Activated CD8-positive, alpha-beta memory T cell treated with anti-CD3 and anti-CD28 coated beads for 36 hours (primary cell): Measurements from ENCODE around the gene VANGL1. TPM values are rescaled to one million over a fixed set of nuclear protein-coding genes. Genes with fewer than 3 reads are reported as not detected.
"Not testable (repeated sequence)": the region's sequence is repeated elsewhere in the genome, so short reads cannot be mapped to it uniquely, and the experiment has no call there.

Experiments used
- CTCF ChIA-PET: fragments of 350-600 bp; sonication (Branson Sonifier 250); formaldehyde crosslinking; loops from one replicate; lab custom pipeline; 2021; ENCODE audit warnings: antibody characterized with exemption; lab: Charles Lee
- POLR2A ChIA-PET: fragments of 350-600 bp; sonication (Branson Sonifier 250); formaldehyde crosslinking; loops from one replicate; lab custom pipeline; 2021; ENCODE audit warnings: antibody characterized with exemption; lab: Charles Lee
- total RNA-seq, 2 experiments: library from RNA; stranded (reverse); gene quantifications; one replicate each; pipeline ENCODE4 v1.2.3, GENCODE V29; 2021

The VANGL1 gene
- 1 to 10 TPM; 2.2 to 2.8 TPM for total RNA-seq

GRCh38 chr1:115641762-115642167 is at the start of gene VANGL1:
Gene VANGL1 (plus strand): TSS chr1:115641970. CDS start chr1:115651414, 9,444 bp downstream.
- POLR2A ChIA-PET = interaction anchor here (0.5 kb wide), 1 partner anchor 465 kb away, joined by 3 read pairs; no protein-coding TSS in a partner anchor
- CTCF ChIA-PET = no interaction called here

GRCh38 chr1:115592264-115592663 is 49.5 kb upstream of the VANGL1 start:
- CTCF ChIA-PET = no interaction called here
- POLR2A ChIA-PET = no interaction called here

- POLR2A ChIA-PET = no interaction called here
- CTCF ChIA-PET = no interaction called here
Observed at GRCh38 chr1:115593365-115594259, 48.2 kb upstream of the VANGL1 start.

GRCh38 chr1:115594600-115594999 is 47.2 kb upstream of the VANGL1 start:
- CTCF ChIA-PET = interaction anchor here (1.6 kb wide), 1 partner anchor 8 kb away, joined by 7 read pairs; no protein-coding TSS in a partner anchor
- POLR2A ChIA-PET = no interaction called here

GRCh38 chr1:115595279-115596079 is 46.3 kb upstream of the VANGL1 start:
- POLR2A ChIA-PET = no interaction called here
- CTCF ChIA-PET = interaction anchor here (0.6 to 2.2 kb wide), 8 partner anchors 9 to 646 kb away, joined by 3 to 13 read pairs (median 4); no protein-coding TSS in a partner anchor

DNA sequence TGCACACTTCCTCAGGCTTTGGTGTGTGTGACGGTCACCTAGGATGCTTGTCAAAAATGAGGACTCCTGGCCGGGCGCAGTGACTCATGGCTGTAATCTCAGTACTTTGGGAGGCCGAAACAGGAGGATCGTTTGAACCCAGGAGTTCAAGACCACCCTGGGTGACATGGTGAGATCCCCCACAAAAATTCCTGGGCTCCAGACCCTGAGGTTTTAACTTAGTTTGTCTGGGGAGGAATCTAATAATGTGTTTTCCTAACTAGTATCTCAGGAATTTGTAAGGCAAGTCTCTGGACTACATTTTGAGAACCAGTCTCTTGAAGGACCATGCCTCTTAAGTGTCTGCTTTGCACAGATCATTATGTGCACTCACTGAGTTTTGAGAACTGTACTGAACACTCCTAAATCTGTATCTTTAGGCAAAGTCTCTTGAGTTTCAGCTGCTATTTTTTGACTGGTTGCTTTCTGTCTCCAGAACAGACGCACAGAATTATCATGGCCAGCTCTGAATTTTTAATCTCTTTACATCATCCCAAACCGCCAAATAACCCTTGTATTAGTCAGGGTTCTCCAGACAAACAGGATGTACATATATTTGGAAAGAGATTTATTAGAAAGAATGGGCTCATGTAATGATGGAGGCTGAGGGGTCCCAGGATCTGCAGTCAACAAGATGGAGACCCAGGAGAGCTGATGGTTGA is 45.5 kb upstream of the VANGL1 start:
- ChIA-PET CTCF (interaction anchor here (0.6 to 2.2 kb wide), 9 partner anchors 10 to 647 kb away, joined by 3 to 13 read pairs (median 4); no protein-coding TSS in a partner anchor), POLR2A (no interaction called here)

DNA sequence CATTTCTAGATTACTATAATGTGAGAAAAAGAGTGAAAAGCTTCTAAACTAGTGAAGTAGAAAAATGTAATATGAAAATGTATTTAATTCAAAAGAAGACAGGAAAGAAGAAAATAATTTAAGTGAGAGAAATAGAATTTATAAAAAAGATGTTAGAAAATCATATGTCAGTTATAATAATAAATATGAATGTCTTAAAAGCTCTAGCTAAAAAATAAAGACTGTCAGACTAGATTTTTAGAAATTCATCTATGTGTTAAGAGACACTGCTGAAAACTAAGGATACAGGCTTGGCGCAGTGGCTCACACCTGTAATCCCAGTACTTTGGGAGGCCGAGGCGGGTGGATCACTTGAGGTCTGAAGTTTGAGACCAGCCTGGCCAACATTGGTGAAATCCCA is 37.3 kb upstream of the VANGL1 start:
- ChIA-PET POLR2A (no interaction called here), CTCF (no interaction called here)

DNA sequence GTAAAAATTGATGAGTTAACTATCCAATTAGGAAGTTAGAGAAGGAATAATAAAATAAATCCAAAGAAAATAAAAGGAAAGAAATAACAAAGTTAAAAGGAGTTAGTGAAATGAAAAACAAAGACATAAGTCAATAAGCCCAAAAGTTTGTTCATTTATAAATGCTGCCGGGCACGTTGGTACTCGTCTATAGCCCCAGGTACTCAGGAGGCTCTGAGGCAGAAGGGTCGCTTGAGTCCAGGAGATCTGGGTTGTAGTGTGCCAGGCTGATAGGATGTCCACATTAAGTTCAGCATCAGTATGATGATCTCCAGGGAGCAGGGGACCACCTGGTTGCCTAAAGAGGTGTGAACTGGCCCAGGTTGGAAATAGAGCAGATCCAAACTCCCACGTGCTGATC is 35.5 kb upstream of the VANGL1 start:
- POLR2A ChIA-PET = no interaction called here
- CTCF ChIA-PET = interaction anchor here (1.2 kb wide), 1 partner anchor 468 kb away, joined by 3 read pairs; no protein-coding TSS in a partner anchor

GRCh38 chr1:115609021-115609420 is 32.7 kb upstream of the VANGL1 start:
- ChIA-PET CTCF (interaction anchor here (1.3 to 1.9 kb wide), 4 partner anchors 13 to 161 kb away, joined by 4 to 11 read pairs (median 5); no protein-coding TSS in a partner anchor), POLR2A (no interaction called here)

- POLR2A ChIA-PET = no interaction called here
Observed at GRCh38 chr1:115613767-115614166, 28.0 kb upstream of the VANGL1 start.

GRCh38 chr1:115620453-115620852 is 21.3 kb upstream of the VANGL1 start:
- ChIA-PET CTCF (no interaction called here), POLR2A (no interaction called here)

More at GRCh38 chr1:115613767-115614166, 28.0 kb upstream of the VANGL1 start:
- CTCF ChIA-PET = no interaction called here

- ChIA-PET CTCF (no interaction called here), POLR2A (no interaction called here)
Observed at GRCh38 chr1:115620950-115621349, 20.8 kb upstream of the VANGL1 start.

GRCh38 chr1:115624859-115625258 is 16.9 kb upstream of the VANGL1 start:
- ChIA-PET CTCF (no interaction called here), POLR2A (no interaction called here)

DNA sequence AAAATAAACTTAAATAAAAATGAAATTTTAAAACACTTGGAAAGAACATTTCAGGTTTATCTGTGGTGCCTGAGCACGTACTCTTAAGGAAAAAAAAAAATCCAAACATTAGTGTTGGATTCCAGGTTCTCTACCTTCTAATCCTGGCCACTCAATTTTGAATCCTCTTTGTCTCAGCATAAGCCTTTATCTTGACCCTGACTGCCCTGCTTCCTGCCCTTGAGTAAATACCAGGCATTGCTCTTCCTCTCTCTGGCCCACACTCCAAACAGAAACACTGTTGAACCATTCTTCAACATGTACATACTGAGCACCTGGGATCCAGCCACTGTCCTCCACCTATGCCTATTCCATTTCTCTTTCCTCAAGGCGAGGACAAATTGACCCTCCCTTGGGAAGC is 11.4 kb upstream of the VANGL1 start:
- POLR2A ChIA-PET = no interaction called here

GRCh38 chr1:115632251-115633026 is 9.3 kb upstream of the VANGL1 start:
- POLR2A ChIA-PET = no interaction called here
- CTCF ChIA-PET = no interaction called here

More for the DNA sequence above, 11.4 kb upstream of the VANGL1 start:
- CTCF ChIA-PET = no interaction called here

DNA sequence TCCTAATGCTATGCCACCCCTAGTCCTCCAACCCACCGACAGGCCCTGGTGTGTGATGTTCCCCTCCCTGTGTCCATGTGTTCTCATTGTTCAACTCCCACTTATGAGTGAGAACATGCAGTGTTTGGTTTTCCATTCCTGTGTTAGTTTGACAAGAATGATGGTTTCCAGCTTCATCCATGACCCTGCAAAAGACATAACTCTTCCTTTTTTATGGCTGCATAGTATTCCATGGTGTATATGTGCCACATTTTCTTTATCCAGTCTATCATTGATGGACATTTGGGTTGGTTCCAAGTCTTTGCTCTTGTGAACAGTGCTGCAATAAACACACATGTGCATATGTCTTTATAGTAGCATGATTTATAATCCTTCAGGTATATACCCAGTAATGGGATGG is 8.2 kb upstream of the VANGL1 start:
- POLR2A ChIA-PET, CTCF ChIA-PET: not testable (repeated sequence)

GRCh38 chr1:115637247-115637646 is 4.5 kb upstream of the VANGL1 start:
- CTCF ChIA-PET, POLR2A ChIA-PET: not testable (repeated sequence)

DNA sequence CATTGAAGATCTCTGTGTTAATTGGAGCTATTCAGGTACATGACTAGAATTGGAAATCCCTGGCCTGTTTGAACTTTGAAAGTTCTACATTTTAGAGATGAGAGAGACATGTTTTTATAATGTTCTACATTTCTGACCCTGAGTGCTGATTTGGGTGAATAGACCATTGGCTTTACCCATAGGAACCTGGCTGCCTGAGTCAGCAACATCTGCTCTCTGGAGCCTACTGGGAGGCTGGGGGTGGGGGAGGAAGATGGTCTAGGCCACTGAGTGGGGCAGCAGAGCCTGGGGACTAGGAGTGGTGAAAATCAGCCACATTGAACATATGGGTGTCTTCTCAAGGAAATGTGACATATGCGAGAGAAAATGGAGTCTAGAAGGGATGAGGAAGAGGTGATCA is 1.4 kb upstream of the VANGL1 start:
- CTCF ChIA-PET = no interaction called here
- POLR2A ChIA-PET = no interaction called here
